Pancreas (tissue), 10 donors: ENCODE measurements around the gene NGFR. TPM values are rescaled to one million over a fixed set of nuclear protein-coding genes. Genes with fewer than 3 reads are reported as not detected.

Experiments
- ATAC-seq, 4 donors: fragments of 200-7000 bp; cut with Tn5 transposase; one replicate each; pipeline versions ENCODE4 v1.8.0 to v1.9.1; 2020; ENCODE audit warnings: mild to moderate bottlenecking in 4 of 4, moderate library complexity in 4 of 4
- DNase-seq, 6 donors: peaks; one replicate each; pipeline ENCODE4 v3.0.0-alpha.2; 2020
- FAIRE-seq: peaks from 2 replicates; lab custom pipeline; 2012; peaks lifted over from hg19 to GRCh38; lab: Jason Lieb, UNC
- H3K27ac ChIP-seq, 4 donors: fragments of 200-600 bp; sonication (generic); 1 replicate in 3 of 4; 2 replicates in 1 of 4; pipeline versions ENCODE4 v1.5.0 to v1.8.0; 2020
- H3K27me3 ChIP-seq, 4 donors: fragments of 200-600 bp; one replicate each; pipeline ENCODE4 v1.8.0; 2021
- H3K36me3 ChIP-seq, 3 donors: fragments of 200-600 bp; sonication (generic) in 1 of 3; one replicate each; pipeline versions ENCODE4 v1.5.0 to v1.8.0; 2020 to 2021
- H3K4me1 ChIP-seq, 3 donors: fragments of 200-600 bp; one replicate each; pipeline ENCODE4 v1.8.0; 2021
- H3K4me3 ChIP-seq, 4 donors: fragments of 200-600 bp; sonication (generic) in 2 of 4; one replicate each; pipeline versions ENCODE4 v1.5.0 to v1.8.0; 2020 to 2021
- H3K9me3 ChIP-seq, 4 donors: fragments of 200-600 bp; one replicate each; pipeline ENCODE4 v1.8.0; 2021
- CTCF ChIP-seq, 4 donors: fragments of 200-600 bp; sonication (generic) in 3 of 4; IDR thresholded peaks; one replicate each; pipeline versions ENCODE4 v1.5.0 to v1.8.0; 2021; ENCODE audit warnings: antibody characterized with exemption in 4 of 4
- WGBS, 2 donors: extraction: QIAGEN DNeasy Blood & Tissue Kit; methylation state at CpG; one replicate each; pipeline ENCODE4 v1.1.7; 2013; 5-methylcytosine and 5-hydroxymethylcytosine counted together
- intact Hi-C, 3 donors: fragments of 100-400 bp; cut with DNase I; formaldehyde crosslinking; loops; one replicate each; pipeline versions ENCODE4 v1.11.1 to v1.14.2; 2022
- polyA plus RNA-seq, 2 donors: library from polyadenylated mRNA; stranded (reverse); fragments of 200-250 nt; gene quantifications; one replicate each; pipeline ENCODE4 v1.2.3, GENCODE V29; 2013
- total RNA-seq, 6 donors: library from RNA; stranded (reverse); fragmentation: NEBNext Ultra II Directional in 4 of 6; extraction: Animal tissue kit (Norgen Biotek cat#: 25700) in 4 of 6; gene quantifications; one replicate each; pipeline versions ENCODE4 v1.2.1 to v1.2.4, GENCODE V29; 2021 to 2023
- donor health status: healthy with polysubstance abuse.
- donor health status: DM: no; HTN: no; CAD: no; lungs with moderate emphysema.
- donor health status: DM: no; HTN: no; CAD: no.
- donor health status: control.
- donor health status: control.
- donor health status: Bipolar disorder and iron deficiency.
- donor health status: DM: yes; HTN: yes; CAD: no.
- donor health status: DM: no; HTN: no; CAD: no.
- donor health status: DM: no; HTN: no; CAD: no.
- donor health status: DM: yes; HTN: yes; CAD: no.

NGFR gene
- total and polyA plus RNA-seq, 8 donors = 1.1 to 19.0 (median 4.7) TPM

- H3K9me3 ChIP-seq = no peaks in the 10 kb centered on the region
- 66 to 75% methylated on average over 11 of the region's 11 CpGs for WGBS, 2 donors
- no peak overlapping the region for H3K27ac ChIP-seq
- no peaks in the 10 kb centered on the region for H3K27me3 ChIP-seq
- no peak for TF ChIP-seq CTCF (IDR thresholded peaks at IDR 0.05)
- ATAC-seq (no peak), DNase-seq (no peak), FAIRE-seq (no peak)
- no peak overlapping the region for H3K4me3 ChIP-seq
- no peaks in the 10 kb centered on the region for H3K36me3 ChIP-seq
- intact Hi-C loops = no loop called here
- H3K4me1 ChIP-seq = no peaks in the 10 kb centered on the region
These were observed 33.0 kb downstream of the NGFR start for GRCh38 chr17:49527927-49528651.

- Histone ChIP-seq H3K4me1 (no peaks in the 10 kb centered on the region), H3K4me3 (no peak overlapping the region), H3K9me3 (no peaks in the 10 kb centered on the region), H3K36me3 (no peaks in the 10 kb centered on the region), H3K27me3 (no peaks in the 10 kb centered on the region), H3K27ac (no peak overlapping the region)
- no peak for DNase-seq
- no peak for TF ChIP-seq CTCF (IDR thresholded peaks at IDR 0.05)
- 88 to 91% methylated on average over 3 of the region's 3 CpGs for WGBS, 2 donors
- ATAC-seq = no peak
- no peak for FAIRE-seq
- intact Hi-C loops = no loop called here
These were observed 33.9 kb downstream of the NGFR start for GRCh38 chr17:49528966-49529365.

- WGBS, 2 donors = 97 to 100% methylated on average over 1 of the region's 1 CpG
- no peak for ATAC-seq
- intact Hi-C loops = no loop called here
- H3K9me3 ChIP-seq = no peaks in the 10 kb centered on the region
- no peaks in the 10 kb centered on the region for H3K4me1 ChIP-seq
- H3K36me3 ChIP-seq = no peaks in the 10 kb centered on the region
- H3K27ac ChIP-seq = no peak overlapping the region
- FAIRE-seq = no peak
- no peak for DNase-seq
- TF ChIP-seq CTCF (IDR thresholded peaks at IDR 0.05) = no peak
- H3K4me3 ChIP-seq = no peak overlapping the region
- H3K27me3 ChIP-seq = no peaks in the 10 kb centered on the region
These were observed 35.0 kb downstream of the NGFR start for GRCh38 chr17:49530118-49530517.

GRCh38 chr17:49543860-49544259, 48.8 kb downstream of the NGFR start:
- no peak overlapping the region for H3K27ac ChIP-seq
- H3K9me3 ChIP-seq = no peaks in the 10 kb centered on the region
- no peaks in the 10 kb centered on the region for H3K27me3 ChIP-seq
- no peaks in the 10 kb centered on the region for H3K4me1 ChIP-seq
- ATAC-seq = no peak
- no peak for TF ChIP-seq CTCF (IDR thresholded peaks at IDR 0.05)
- H3K4me3 ChIP-seq = no peak overlapping the region
- intact Hi-C loops = no loop called here
- no peak for FAIRE-seq
- WGBS, 2 donors = 60 to 70% methylated on average over 3 of the region's 3 CpGs
- no peak for DNase-seq
- no peaks in the 10 kb centered on the region for H3K36me3 ChIP-seq

GRCh38 chr17:49545007-49545660, 50.0 kb downstream of the NGFR start:
- 60 to 65% methylated on average over 8 of the region's 8 CpGs for WGBS, 2 donors
- FAIRE-seq (no peak), DNase-seq (no peak), ATAC-seq (no peak)
- Histone ChIP-seq H3K9me3 (no peaks in the 10 kb centered on the region), H3K27ac (no peak overlapping the region), H3K36me3 (no peaks in the 10 kb centered on the region), H3K27me3 (no peaks in the 10 kb centered on the region), H3K4me3 (no peak overlapping the region), H3K4me1 (no peaks in the 10 kb centered on the region)
- no peak for TF ChIP-seq CTCF (IDR thresholded peaks at IDR 0.05)
- intact Hi-C loops = no loop called here
